Measurements from ENCODE around the gene CBFA2T3.

CBFA2T3 gene

DNA sequence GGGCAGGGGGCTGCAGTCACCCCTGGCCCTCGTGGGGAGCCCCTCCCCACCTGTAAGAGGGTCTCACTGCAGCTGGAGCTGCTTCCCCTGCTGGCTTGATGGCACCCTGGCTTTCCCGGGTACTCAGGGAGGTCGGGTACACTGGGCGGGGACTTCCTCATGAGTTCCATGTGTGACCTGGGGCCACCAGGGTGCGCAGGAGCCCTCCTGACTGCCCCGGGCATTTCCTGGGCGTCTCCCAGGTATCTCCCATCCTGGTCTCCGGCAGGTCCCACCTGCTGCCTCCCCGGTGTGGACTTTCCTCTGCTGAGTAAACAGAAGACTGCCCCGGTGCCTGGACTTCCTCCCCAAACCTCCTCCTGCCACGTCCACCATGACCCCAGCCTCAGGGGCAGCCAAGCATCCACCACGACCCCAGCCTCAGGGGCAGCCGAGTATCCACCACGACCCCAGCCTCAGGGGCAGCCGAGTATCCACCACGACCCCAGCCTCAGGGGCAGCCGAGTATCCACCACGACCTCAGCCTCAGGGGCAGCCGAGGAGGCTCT, 40.9 kb downstream of the CBFA2T3 start:
- TF ChIP-seq, protein P1, sequence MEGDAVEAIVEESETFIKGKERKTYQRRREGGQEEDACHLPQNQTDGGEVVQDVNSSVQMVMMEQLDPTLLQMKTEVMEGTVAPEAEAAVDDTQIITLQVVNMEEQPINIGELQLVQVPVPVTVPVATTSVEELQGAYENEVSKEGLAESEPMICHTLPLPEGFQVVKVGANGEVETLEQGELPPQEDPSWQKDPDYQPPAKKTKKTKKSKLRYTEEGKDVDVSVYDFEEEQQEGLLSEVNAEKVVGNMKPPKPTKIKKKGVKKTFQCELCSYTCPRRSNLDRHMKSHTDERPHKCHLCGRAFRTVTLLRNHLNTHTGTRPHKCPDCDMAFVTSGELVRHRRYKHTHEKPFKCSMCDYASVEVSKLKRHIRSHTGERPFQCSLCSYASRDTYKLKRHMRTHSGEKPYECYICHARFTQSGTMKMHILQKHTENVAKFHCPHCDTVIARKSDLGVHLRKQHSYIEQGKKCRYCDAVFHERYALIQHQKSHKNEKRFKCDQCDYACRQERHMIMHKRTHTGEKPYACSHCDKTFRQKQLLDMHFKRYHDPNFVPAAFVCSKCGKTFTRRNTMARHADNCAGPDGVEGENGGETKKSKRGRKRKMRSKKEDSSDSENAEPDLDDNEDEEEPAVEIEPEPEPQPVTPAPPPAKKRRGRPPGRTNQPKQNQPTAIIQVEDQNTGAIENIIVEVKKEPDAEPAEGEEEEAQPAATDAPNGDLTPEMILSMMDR (IDR thresholded peaks at IDR 0.05; ENCODE audit: low read depth, low read length, missing control alignments): no peak
- H3K4me3 ChIP-seq (replicated peaks; ENCODE audit: low read depth, low read length): no peak overlapping the region
- no peak for DNase-seq (ENCODE audit: extremely low read depth, low read depth)

DNA sequence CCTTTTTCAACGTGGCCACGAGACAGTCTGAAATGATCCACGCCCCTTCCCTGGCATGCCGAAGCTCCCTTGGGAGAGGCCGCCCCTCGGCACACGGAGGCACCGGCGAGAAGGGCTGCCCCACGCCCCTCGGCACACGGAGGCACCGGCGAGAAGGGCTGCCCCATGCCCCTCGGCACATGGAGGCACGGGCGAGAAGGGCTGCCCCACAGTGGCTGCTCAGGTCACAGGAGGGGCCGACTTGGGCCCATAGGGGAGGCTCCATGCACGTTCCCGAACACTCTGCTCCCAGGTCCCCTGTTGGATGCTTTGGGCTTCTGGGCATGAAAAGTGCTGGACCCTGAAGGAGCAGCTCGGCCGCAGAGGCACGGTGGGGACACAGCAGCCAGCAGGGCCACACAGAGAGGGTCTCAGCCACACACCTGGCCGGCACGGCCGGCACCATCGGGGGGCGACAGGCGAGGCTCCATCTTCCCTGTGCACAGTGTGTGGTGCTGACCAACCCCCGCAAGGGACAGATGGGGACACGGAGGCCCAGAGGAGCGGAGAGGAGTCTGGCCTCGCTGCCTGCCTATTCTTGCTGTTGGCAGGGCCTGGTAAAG, 42.8 kb downstream of the CBFA2T3 start:
- TF ChIP-seq, protein P1 (IDR thresholded peaks at IDR 0.05; ENCODE audit: low read depth, low read length, missing control alignments): no peak
- no peak for DNase-seq (ENCODE audit: extremely low read depth, low read depth)
- no peak overlapping the region for H3K4me3 ChIP-seq (replicated peaks; ENCODE audit: low read depth, low read length)

DNA sequence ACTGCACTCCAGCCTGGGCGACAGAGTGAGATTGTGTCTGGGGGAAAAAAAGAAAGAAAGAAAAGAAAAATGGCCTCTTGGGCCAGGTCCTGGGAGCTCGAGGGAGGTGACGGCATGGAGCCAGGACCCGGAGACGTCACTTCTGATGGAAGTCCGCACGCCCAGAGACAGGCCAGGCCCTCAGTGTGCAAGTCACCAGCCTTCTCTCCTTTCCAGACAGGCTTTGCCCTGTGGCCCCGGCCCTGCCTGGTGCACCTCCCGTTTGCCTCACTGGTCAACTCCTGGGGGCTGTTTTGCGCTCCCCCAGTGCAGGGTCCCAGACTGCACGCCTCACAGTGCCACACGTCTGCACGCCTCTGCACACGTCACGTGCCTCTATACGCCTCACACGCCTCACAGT, 44.1 kb downstream of the CBFA2T3 start:
- no peak overlapping the region for H3K4me3 ChIP-seq (replicated peaks; ENCODE audit: low read depth, low read length)
- no peak for DNase-seq (ENCODE audit: extremely low read depth, low read depth)
- TF ChIP-seq, protein P1 (IDR thresholded peaks at IDR 0.05; ENCODE audit: low read depth, low read length, missing control alignments): no peak

DNA sequence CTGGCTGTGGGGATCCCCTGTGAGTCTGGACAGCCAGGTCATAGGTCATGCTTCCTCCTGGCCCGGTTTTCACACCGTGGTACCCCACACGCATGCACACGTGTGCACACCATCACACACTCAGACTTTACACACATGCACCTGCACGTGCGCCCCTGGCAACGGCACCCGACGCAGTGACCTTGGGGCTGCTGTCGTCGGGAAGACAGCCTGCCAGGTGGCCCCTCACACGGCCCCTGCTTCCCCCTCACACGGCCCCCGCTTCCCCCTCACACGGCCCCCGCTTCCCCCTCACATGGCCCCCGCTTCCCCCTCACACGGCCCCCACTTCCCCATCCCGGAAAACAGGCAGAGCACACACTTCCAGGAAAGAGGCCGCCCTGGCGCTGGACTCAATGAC, 45.1 kb downstream of the CBFA2T3 start:
- TF ChIP-seq, protein P1 (IDR thresholded peaks at IDR 0.05; ENCODE audit: low read depth, low read length, missing control alignments): no peak
- H3K4me3 ChIP-seq (replicated peaks; ENCODE audit: low read depth, low read length): no peak overlapping the region
- no peak for DNase-seq (ENCODE audit: extremely low read depth, low read depth)

DNA sequence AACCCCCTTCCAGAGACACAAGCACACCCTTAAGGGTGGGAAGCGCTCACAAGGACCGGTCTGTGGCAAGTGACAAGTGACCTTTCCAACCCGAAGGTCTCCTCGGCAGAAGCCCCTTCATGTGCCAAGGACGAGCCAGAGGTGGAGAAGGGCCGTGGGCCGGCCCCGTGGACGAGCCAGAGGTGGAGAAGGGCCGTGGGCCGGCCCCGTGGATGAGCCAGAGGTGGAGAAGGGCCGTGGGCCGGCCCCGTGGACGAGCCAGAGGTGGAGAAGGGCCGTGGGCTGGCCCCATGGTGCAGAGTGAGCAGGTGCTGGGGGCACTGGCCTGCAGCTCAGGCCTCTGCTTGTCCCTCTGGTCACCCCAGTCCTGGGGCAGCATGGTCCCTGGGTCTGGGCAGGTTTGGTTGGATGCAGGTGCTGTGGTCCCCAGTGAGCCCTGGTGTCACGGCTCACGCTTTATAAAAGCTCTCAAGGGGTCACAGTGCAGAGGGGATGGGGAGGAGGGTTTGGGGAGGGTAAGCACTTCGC, 45.6 kb downstream of the CBFA2T3 start:
- no peak overlapping the region for H3K4me3 ChIP-seq (replicated peaks; ENCODE audit: low read depth, low read length)
- TF ChIP-seq, protein P1 (IDR thresholded peaks at IDR 0.05; ENCODE audit: low read depth, low read length, missing control alignments): no peak
- no peak for DNase-seq (ENCODE audit: extremely low read depth, low read depth)

DNA sequence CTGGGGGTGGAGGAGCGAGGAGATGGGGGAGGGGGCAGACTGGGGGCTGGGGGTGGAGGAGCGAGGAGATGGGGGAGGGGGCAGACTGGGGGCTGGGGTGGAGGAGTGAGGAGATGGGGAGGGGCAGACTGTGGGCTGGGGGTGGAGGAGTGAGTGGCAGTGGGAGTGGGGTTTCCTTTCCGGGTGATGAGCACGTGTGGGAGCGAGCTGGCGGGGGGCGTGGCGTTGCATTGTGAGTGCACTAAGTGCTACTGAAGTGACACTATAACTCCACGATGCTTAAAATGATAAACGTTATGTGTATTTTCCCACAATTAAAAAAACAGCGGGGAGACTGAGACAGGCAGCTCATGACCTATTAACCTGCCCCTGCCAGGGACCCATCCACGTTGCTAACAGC, 46.3 kb downstream of the CBFA2T3 start:
- TF ChIP-seq, protein P1 (IDR thresholded peaks at IDR 0.05; ENCODE audit: low read depth, low read length, missing control alignments): no peak
- no peak for DNase-seq (ENCODE audit: extremely low read depth, low read depth)
- no peak overlapping the region for H3K4me3 ChIP-seq (replicated peaks; ENCODE audit: low read depth, low read length)

Data from HFF-Myc (cell line).